HUES48 (cell line): ENCODE data around the gene SF1.

Experiments
- H3K27ac ChIP-seq: one replicate; pipeline ENCODE4 v1.7.0; 2013; ENCODE audit warnings: low read depth, low read length, inconsistent platforms
- H3K27me3 ChIP-seq: 2 replicates; pipeline ENCODE4 v1.6.1; 2013; ENCODE audit warnings: mild to moderate bottlenecking, low read length; ENCODE audit not compliant: control insufficient read depth, insufficient read depth
- H3K36me3 ChIP-seq: 2 replicates; pipeline ENCODE4 v1.6.1; 2013; ENCODE audit warnings: low read length; ENCODE audit not compliant: control insufficient read depth, insufficient read depth
- H3K4me1 ChIP-seq: 2 replicates; pipeline ENCODE4 v1.6.1; 2013; ENCODE audit warnings: mild to moderate bottlenecking, low read length; ENCODE audit not compliant: control insufficient read depth, insufficient read depth
- H3K4me3 ChIP-seq: 2 replicates; pipeline ENCODE4 v1.5.1; 2013; ENCODE audit warnings: mild to moderate bottlenecking, low read depth, low read length
- H3K9ac ChIP-seq: 2 replicates; pipeline ENCODE4 v1.6.1; 2013; ENCODE audit warnings: mild to moderate bottlenecking, low read depth, low read length, moderate library complexity
- H3K9me3 ChIP-seq: 2 replicates; pipeline ENCODE4 v1.6.1; 2013; ENCODE audit warnings: low read length; ENCODE audit not compliant: control insufficient read depth, insufficient read depth

Gene SF1

GRCh38 chr11:64765291-64765850 is 13.0 kb downstream of the SF1 start:
- H3K4me1 ChIP-seq: peaks cover 48% of the 10 kb centered on the region
- H3K9ac ChIP-seq: no peak overlapping the region
- peaks cover 66% of the 10 kb centered on the region for H3K36me3 ChIP-seq

GRCh38 chr11:64764753-64765152 is 13.6 kb downstream of the SF1 start:
- no peaks in the 10 kb centered on the region for H3K9me3 ChIP-seq
- no peaks in the 10 kb centered on the region for H3K27me3 ChIP-seq
- H3K4me1 ChIP-seq: peaks cover 53% of the 10 kb centered on the region
- H3K36me3 ChIP-seq: peaks cover 59% of the 10 kb centered on the region
- H3K9ac ChIP-seq: no peak overlapping the region
- H3K4me3 ChIP-seq: no peak overlapping the region
- peak overlapping the region; percentile 98 for H3K27ac ChIP-seq

More at GRCh38 chr11:64765291-64765850, 13.0 kb downstream of the SF1 start:
- H3K27me3 ChIP-seq: no peaks in the 10 kb centered on the region
- no peaks in the 10 kb centered on the region for H3K9me3 ChIP-seq
- no peak overlapping the region for H3K4me3 ChIP-seq
- H3K27ac ChIP-seq: peak overlapping the region; percentile 48

- Histone ChIP-seq H3K27me3 (no peaks in the 10 kb centered on the region), H3K27ac (peak overlapping the region; percentile 98), H3K36me3 (peaks cover 53% of the 10 kb centered on the region), H3K9me3 (no peaks in the 10 kb centered on the region), H3K4me3 (0 out of 2 replicates have a peak overlapping the region, but pooled peaks have one; percentile 8), H3K9ac (no peak overlapping the region), H3K4me1 (peaks cover 59% of the 10 kb centered on the region)
These were observed 14.2 kb downstream of the SF1 start for GRCh38 chr11:64764040-64764611.

DNA sequence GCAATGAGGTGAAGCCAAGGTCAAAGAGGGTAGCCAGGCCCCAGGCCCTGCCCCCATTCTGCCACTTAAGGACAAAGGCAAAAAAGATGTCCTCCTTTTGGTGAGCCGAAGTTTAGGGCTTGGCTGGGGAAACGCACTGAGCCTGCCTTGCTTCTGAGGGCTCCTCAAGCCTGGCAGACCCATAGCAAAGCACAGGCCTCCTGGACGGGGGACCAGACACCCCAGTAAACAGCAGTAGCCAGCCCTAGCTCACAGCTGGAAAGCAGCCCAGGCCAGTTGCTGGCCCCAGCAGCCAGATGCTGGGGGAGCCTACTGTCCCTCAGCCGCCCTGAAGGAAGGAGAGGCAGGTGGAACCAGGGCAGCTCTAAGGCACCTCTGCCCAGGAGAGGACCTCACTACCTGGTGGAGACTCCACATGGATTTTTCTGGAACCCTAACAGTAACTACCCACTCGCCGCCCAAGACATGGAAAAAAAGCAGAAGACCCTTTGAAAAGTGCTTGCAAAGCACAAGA is 14.8 kb downstream of the SF1 start:
- H3K27ac ChIP-seq: peak overlapping the region; percentile 98
- H3K9ac ChIP-seq: peak overlapping the region; percentile 57
- H3K27me3 ChIP-seq: no peaks in the 10 kb centered on the region
- H3K4me1 ChIP-seq: peaks cover 62% of the 10 kb centered on the region
- H3K36me3 ChIP-seq: peaks cover 48% of the 10 kb centered on the region
- peak overlapping the region; percentile 34 for H3K4me3 ChIP-seq
- no peaks in the 10 kb centered on the region for H3K9me3 ChIP-seq

GRCh38 chr11:64762674-64763525 is 15.4 kb downstream of the SF1 start:
- Histone ChIP-seq H3K4me3 (peak overlapping the region; percentile 34), H3K27me3 (no peaks in the 10 kb centered on the region), H3K36me3 (peaks cover 41% of the 10 kb centered on the region), H3K9ac (peak overlapping the region; percentile 57), H3K27ac (peak overlapping the region; percentile 98), H3K4me1 (peaks cover 62% of the 10 kb centered on the region), H3K9me3 (no peaks in the 10 kb centered on the region)

- H3K9ac ChIP-seq: peak overlapping the region; percentile 57
- peaks cover 62% of the 10 kb centered on the region for H3K4me1 ChIP-seq
- peak overlapping the region; percentile 98 for H3K27ac ChIP-seq
These were observed 16.1 kb downstream of the SF1 start for GRCh38 chr11:64762277-64762673.

DNA sequence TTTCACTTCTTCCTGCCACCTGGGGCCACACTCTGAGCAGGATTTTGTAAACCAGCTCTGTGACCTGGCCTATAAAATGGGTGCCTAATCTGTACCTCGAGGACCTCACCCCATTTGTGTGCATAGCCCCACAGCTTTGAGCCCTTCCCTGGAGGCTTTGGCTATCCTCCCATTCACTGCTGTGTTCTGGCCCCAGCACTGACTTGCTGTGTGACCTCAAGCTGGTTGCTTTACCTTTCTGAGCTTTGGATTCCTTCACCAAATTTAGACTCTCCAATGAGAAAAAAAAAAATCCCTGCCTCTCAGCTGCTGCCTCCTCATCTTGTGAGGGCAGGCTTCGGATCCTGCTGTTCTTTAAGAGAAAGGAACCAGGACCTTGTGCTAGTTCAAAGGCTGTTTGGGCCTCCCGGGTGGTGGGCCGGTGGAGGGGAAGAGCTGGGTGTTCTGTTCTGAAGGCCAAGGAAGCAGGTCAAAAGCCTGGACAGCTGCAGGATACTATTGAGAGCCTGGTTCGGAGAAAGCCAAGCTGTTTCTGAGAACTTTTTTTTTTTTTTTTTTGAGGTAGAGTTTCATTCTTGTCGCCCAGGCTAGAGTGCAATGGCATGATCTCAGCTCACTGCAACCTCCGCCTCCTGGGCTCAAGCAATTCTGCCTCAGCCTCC is 17.5 kb downstream of the SF1 start:
- Histone ChIP-seq H3K9me3 (no peaks in the 10 kb centered on the region), H3K4me3 (no peak overlapping the region), H3K4me1 (peaks cover 62% of the 10 kb centered on the region), H3K27ac (peak overlapping the region; percentile 86), H3K9ac (no peak overlapping the region), H3K27me3 (no peaks in the 10 kb centered on the region), H3K36me3 (peaks cover 24% of the 10 kb centered on the region)

More at GRCh38 chr11:64762277-64762673, 16.1 kb downstream of the SF1 start:
- Histone ChIP-seq H3K9me3 (no peaks in the 10 kb centered on the region), H3K4me3 (0 out of 2 replicates have a peak overlapping the region, but pooled peaks have one; percentile 29), H3K27me3 (no peaks in the 10 kb centered on the region), H3K36me3 (peaks cover 35% of the 10 kb centered on the region)

DNA sequence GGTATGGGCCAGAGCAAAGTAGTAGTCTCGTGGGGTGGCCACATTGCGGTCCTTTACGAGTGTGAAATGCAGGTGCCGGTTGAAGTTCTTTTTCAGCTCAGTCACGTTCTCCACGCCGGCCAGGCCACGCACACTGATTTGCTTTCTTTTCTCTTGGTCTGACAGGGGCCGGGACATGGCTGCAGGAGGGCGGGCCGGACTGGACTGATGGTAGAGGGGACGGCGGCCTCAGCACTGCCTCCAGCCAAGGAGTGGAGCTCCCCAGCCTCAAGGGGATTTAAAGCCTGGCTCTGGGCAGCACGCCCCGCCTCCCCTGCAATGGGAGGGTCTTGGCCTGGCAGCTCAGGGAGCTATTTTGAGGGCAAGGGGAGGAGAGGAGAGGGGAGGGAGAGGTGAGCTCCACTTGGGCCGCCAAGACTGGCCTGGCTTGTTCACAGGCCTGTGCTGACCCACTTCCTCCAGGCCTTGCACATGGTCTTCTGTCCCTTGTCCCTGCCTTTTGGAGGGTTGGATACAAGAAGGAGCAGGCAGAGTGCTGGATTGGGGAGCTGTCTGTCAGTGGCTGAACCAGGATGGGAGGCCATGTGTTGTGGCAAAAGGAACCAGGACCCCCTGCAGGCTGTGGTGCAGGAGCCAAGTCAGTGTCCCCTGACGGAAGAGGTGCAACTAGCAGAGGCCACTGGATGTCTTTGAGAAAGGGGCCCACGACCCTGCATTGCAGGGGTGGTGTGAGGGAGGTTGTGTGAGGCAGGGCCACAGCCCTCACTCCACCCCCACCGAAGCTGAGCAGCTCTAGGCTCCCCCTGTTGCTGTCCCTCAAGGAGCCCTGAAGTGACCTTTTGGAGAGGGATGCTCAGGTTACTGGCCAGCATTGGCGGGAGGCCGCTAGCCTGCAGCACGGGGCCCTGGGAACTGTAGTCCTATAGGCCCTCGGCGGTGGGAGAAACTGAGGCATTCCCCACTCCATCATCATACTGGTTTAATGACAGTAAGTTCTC is 18.3 kb downstream of the SF1 start, which contains the start of gene PYGM:
TSS of gene PYGM (minus strand) at position 253 of the 998 bp plus-strand sequence. CDS start at position 177, 76 bp downstream.
- Histone ChIP-seq H3K27me3 (no peaks in the 10 kb centered on the region), H3K9ac (no peak within 1 kb of the TSS), H3K27ac (peak within 1 kb of the TSS; percentile 86), H3K4me3 (no peak within 1 kb of the TSS), H3K9me3 (no peaks in the 10 kb centered on the region), H3K36me3 (peaks cover 15% of the 10 kb centered on the region), H3K4me1 (peaks cover 56% of the 10 kb centered on the region)

DNA sequence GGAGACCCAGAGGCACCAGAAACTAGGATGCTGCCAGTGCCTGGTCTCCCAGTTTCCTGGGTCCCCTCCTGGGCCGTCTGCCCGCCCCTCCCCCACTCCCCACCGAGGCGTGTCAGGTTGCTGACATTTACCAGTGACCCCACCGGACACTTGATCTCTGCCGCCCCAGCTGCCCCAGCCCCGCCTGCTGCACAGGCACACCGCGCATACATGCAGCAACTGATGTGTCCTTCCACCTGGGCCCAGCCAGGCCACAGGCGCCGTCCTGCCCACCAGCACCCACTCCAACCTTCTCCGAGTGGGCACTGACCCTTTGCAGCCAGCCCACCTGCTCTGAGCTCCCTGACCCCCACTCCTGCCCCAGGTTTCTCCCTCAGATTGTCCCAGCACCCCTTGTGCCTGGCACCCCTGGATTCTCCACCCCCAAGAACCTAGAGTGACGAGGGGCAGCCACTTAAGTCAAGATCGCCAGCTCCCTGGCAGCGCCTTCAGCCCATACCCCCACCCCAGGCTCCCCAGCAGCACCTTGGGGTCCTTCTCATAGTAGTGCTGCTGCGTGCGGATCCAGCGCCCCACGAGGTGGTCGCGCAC is 19.1 kb downstream of the SF1 start:
- Histone ChIP-seq H3K36me3 (peaks cover 7% of the 10 kb centered on the region), H3K9me3 (no peaks in the 10 kb centered on the region), H3K4me1 (peaks cover 48% of the 10 kb centered on the region), H3K27me3 (no peaks in the 10 kb centered on the region), H3K4me3 (no peak overlapping the region), H3K27ac (peak overlapping the region; percentile 86), H3K9ac (no peak overlapping the region)
